K562 (cell line): ENCODE data around the gene FKBP9. TPM values are rescaled to one million over a fixed set of nuclear protein-coding genes. Genes with fewer than 3 reads are reported as not detected.

Experiments used
- CBFA2T3 ChIP-seq: fragments of 450-650 bp; IDR thresholded peaks from 2 replicates; pipeline ENCODE4 v1.6.1; 2017
- CEBPG ChIP-seq, 3 experiments: fragments of 200-800 bp in 1 of 3; sonication (Bioruptor generic) in 1 of 3; sonication (generic) in 1 of 3; formaldehyde crosslinking in 1 of 3; IDR thresholded peaks in 2 of 3; conservative IDR thresholded peaks in 1 of 3; 2 replicates each; pipeline versions ENCODE4 v1.6.1 to v1.8.0; 2016 to 2022; ENCODE audit warnings: missing compliant biosample characterization in 2 of 3, missing genetic modification characterization in 2 of 3, mild to moderate bottlenecking in 1 of 3, missing genetic modification reagents in 1 of 3
- CREBBP ChIP-seq: IDR thresholded peaks from one replicate; pipeline ENCODE4 v1.6.1; 2012; ENCODE audit warnings: low read depth, mild to moderate bottlenecking, control low read depth, inconsistent platforms, low read length
- CUX1 ChIP-seq: fragments of 200-800 bp; sonication (Bioruptor generic); IDR thresholded peaks from 2 replicates; pipeline ENCODE4 v1.6.1; 2016; ENCODE audit warnings: missing genetic modification characterization, missing compliant biosample characterization
- HMG20B ChIP-seq: fragments of 250-450 bp; sonication (Bioruptor Pico); IDR thresholded peaks from 2 replicates; pipeline ENCODE4 v1.5.0; 2021; ENCODE audit warnings: mild to moderate bottlenecking
- MAZ ChIP-seq, 2 experiments: fragments of 450-650 bp in 1 of 2; sonication (generic) in 1 of 2; formaldehyde crosslinking; IDR thresholded peaks in 1 of 2; conservative IDR thresholded peaks in 1 of 2; 2 replicates each; pipeline versions ENCODE4 v1.4.0 to v1.5.0; 2020; ENCODE audit warnings: mild to moderate bottlenecking in 1 of 2, missing genetic modification reagents in 1 of 2
- SMARCB1 ChIP-seq: IDR thresholded peaks from 2 replicates; pipeline ENCODE4 v1.6.1; 2011; ENCODE audit warnings: improper control_type of control experiment, low read depth; ENCODE audit not compliant: insufficient read length
- SMARCE1 ChIP-seq: fragments of 450-650 bp; IDR thresholded peaks from 2 replicates; pipeline ENCODE4 v1.7.1; 2016; ENCODE audit warnings: mild to moderate bottlenecking
- SPI1 ChIP-seq: IDR thresholded peaks from 2 replicates; pipeline ENCODE4 v1.6.1; 2011; ENCODE audit warnings: low read depth, low read length, control low read depth, borderline replicate concordance
- TBL1XR1 ChIP-seq, 2 experiments: IDR thresholded peaks; 2 replicates each; pipeline ENCODE4 v1.6.1; 2012; ENCODE audit warnings: improper control_type of control experiment in 2 of 2, low read length in 2 of 2, mild to moderate bottlenecking in 1 of 2
- TCF3 ChIP-seq: sonication (generic); formaldehyde crosslinking; IDR thresholded peaks from 2 replicates; pipeline ENCODE4 v1.4.0; 2020; ENCODE audit warnings: mild to moderate bottlenecking, missing genetic modification reagents
- ZNF133 ChIP-seq: fragments of 250-450 bp; sonication (Bioruptor Pico); IDR thresholded peaks from 2 replicates; pipeline ENCODE4 v1.4.0; 2020; ENCODE audit warnings: mild to moderate bottlenecking
- ZNF408 ChIP-seq: fragments of 250-450 bp; sonication (Bioruptor Pico); IDR thresholded peaks from 2 replicates; pipeline ENCODE4 v1.4.0; 2020; ENCODE audit warnings: low read depth, mild to moderate bottlenecking, moderate library complexity
- polyA plus RNA-seq, 8 experiments: library from polyadenylated mRNA; depleted of rRNA in 4 of 8; stranded (reverse) in 5 of 8; unstranded in 3 of 8; fragments of >200 nt; fragmentation: Nextera tagmentation in 2 of 8; fragmentation: Illumina TruSeq in 1 of 8; extraction: Ambion mirVana in 2 of 8; extraction: Trizol in 1 of 8; gene quantifications; 2 replicates each; pipeline versions ENCODE4 v1.2.1 to v1.2.3, GENCODE V29; 2011 to 2014; ENCODE audit warnings: inconsistent platforms in 1 of 8, missing spikeins in 1 of 8
- total RNA-seq, 7 experiments: library from RNA; depleted of rRNA in 6 of 7; stranded (reverse); fragments of >200 nt in 6 of 7; fragmentation: Illumina TruSeq in 2 of 7; extraction: Trizol in 2 of 7; gene quantifications; 2 replicates each; pipeline versions ENCODE4 v1.2.1 to v1.2.3, GENCODE V29; 2011 to 2021; ENCODE audit warnings: low replicate concordance in 1 of 7

FKBP9 gene
- total and polyA plus RNA-seq, 9 of the 15 experiments (the other 6 are each of a cell fraction or from before 2014, with no cell fraction given), result 5.9 to 23.7 (median 15.8) TPM

DNA sequence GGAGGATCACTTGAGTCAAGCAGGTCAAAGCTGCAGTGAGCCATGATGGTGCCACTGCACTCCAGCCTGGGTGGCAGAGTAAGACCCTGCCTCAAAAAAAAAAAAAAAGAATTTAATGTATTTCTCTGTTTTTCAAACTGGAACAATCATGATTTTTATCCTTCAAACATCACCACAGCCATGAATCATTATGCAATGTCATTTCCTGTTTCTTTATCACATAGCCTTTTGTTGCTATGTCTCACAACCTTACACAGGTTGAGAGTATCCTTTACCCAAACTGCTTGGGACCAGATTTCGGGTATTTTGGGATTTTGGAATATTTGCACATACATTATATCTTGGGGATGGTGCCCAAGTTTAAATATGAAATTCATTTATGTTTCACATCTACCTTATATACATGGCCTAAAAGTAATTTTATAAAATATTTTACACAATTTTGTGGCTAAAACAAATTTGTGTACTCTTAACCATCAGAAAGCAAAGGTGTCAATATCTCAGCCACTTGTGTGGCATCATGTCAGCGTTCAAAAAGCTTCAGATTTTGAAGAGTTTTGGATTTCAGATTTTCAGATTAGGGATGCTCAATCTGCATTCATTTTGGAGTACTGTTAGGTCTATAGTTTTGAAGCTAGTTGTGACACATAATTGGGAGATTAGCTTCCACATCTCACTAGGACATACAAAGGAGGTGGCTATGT lies 97.2 kb downstream of the FKBP9 start (continued):
- TF ChIP-seq SMARCB1 (no peak), TCF3 (CRISPR knock-in tag) (no peak), HMG20B (CRISPR knock-in tag) (no peak), CBFA2T3 (peak; percentile 34; the same call in 1 of the 2 replicates), CREBBP (no peak), SMARCE1 (peak; percentile 56; the same call in 1 of the 2 replicates), SPI1 (peak; percentile 53; the same call in 1 of the 2 replicates), CEBPG (CRISPR knock-in tag; IDR thresholded peaks at IDR 0.05) (no peak), CEBPG (tag; conservative IDR thresholded peaks at IDR 0.05 in 1 of 2, IDR thresholded peaks at IDR 0.05 in 1 of 2) (peak; percentile 32 to 79; a peak in 3 of 4 replicates), ZNF408 (no peak), TBL1XR1 (IDR thresholded peaks at IDR 0.05; ENCODE audit: low read length in 2 of 2) (no peak), ZNF133 (CRISPR knock-in tag) (no peak), CUX1 (CRISPR knock-in tag) (0 out of 2 replicates have a peak, but pooled peaks have one; percentile 27), MAZ (CRISPR knock-in tag; conservative IDR thresholded peaks at IDR 0.05 in 1 of 2, IDR thresholded peaks at IDR 0.05 in 1 of 2) (no peak)
